HL-60 (cell line): ENCODE results near the gene PLXNA2.

Source experiments
- DNase-seq, 2 experiments: peaks; one replicate each; pipeline ENCODE4 v3.0.0-alpha.2; 2010 to 2020; ENCODE audit warnings: low read depth in 1 of 2, low spot score in 1 of 2
- H3K27ac ChIP-seq: fragments of 250-450 bp; sonication (Bioruptor Pico); replicated peaks from 2 replicates; pipeline ENCODE4 v1.5.1; 2020; ENCODE audit warnings: mild to moderate bottlenecking, moderate library complexity
- H3K27me3 ChIP-seq: fragments of 250-450 bp; sonication (Bioruptor Pico); 2 replicates; pipeline ENCODE4 v1.5.1; 2021; ENCODE audit warnings: mild to moderate bottlenecking, moderate library complexity; ENCODE audit not compliant: insufficient read depth, poor library complexity, severe bottlenecking
- H3K4me3 ChIP-seq: replicated peaks from 2 replicates; pipeline ENCODE4 v1.5.1; 2011; ENCODE audit warnings: mild to moderate bottlenecking, control low read depth, low read length; ENCODE audit not compliant: insufficient read depth
- CTCF ChIP-seq: IDR thresholded peaks from one replicate; pipeline ENCODE4 v1.5.1; 2011; ENCODE audit warnings: low read length, control low read depth, inconsistent platforms; ENCODE audit not compliant: insufficient read depth
- GABPA ChIP-seq: IDR thresholded peaks from 2 replicates; pipeline ENCODE4 v1.6.1; 2012; ENCODE audit warnings: low read depth
- POLR2AphosphoS5 ChIP-seq: IDR thresholded peaks from 2 replicates; pipeline ENCODE4 v1.6.1; 2012; ENCODE audit warnings: low read depth
- REST ChIP-seq: IDR thresholded peaks from 2 replicates; pipeline ENCODE4 v1.6.1; 2012; ENCODE audit warnings: low read depth; ENCODE audit not compliant: insufficient replicate concordance
- SPI1 ChIP-seq: IDR thresholded peaks from 2 replicates; pipeline ENCODE4 v1.6.1; 2012; ENCODE audit warnings: low read depth, mild to moderate bottlenecking, borderline replicate concordance

Gene PLXNA2

GRCh38 chr1:208189183-208189582, 55.0 kb downstream of the PLXNA2 start:
- H3K27me3 ChIP-seq = peaks cover 5% of the 10 kb centered on the region

GRCh38 chr1:208188607-208189006, 55.6 kb downstream of the PLXNA2 start:
- Histone ChIP-seq H3K4me3 (no peak overlapping the region), H3K27me3 (peaks cover 5% of the 10 kb centered on the region), H3K27ac (no peak overlapping the region)
- DNase-seq = no peak
- TF ChIP-seq CTCF (no peak), SPI1 (no peak), POLR2AphosphoS5 (no peak), REST (no peak), GABPA (no peak)

More at GRCh38 chr1:208189183-208189582, 55.0 kb downstream of the PLXNA2 start:
- DNase-seq = no peak
- TF ChIP-seq SPI1 = no peak
- no peak for TF ChIP-seq REST
- no peak for TF ChIP-seq CTCF
- H3K4me3 ChIP-seq = no peak overlapping the region
- H3K27ac ChIP-seq = no peak overlapping the region

- Histone ChIP-seq H3K27ac (no peak overlapping the region), H3K27me3 (peaks cover 7% of the 10 kb centered on the region), H3K4me3 (no peak overlapping the region)
- no peak for TF ChIP-seq REST
- TF ChIP-seq CTCF = no peak
- no peak for TF ChIP-seq SPI1
- no peak for TF ChIP-seq GABPA
- TF ChIP-seq POLR2AphosphoS5 = no peak
- DNase-seq = no peak
Measured at GRCh38 chr1:208187499-208188041, 56.6 kb downstream of the PLXNA2 start.
